Duodenal mucosa (tissue), 2 donors: Measurements from ENCODE around the gene MGAT3.

Experiments
- H3K27ac ChIP-seq: one replicate; pipeline ENCODE4 v1.7.0; 2013; ENCODE audit warnings: low read depth, low read length
- H3K27me3 ChIP-seq, 2 donors: one replicate each; pipeline ENCODE4 v1.7.0; 2013; ENCODE audit warnings: low read length in 2 of 2, control low read depth in 1 of 2; ENCODE audit not compliant: insufficient read depth in 2 of 2, control insufficient read depth in 1 of 2
- H3K36me3 ChIP-seq, 2 donors: one replicate each; pipeline ENCODE4 v1.7.0; 2013; ENCODE audit warnings: low read length in 2 of 2, control low read depth in 1 of 2; ENCODE audit not compliant: insufficient read depth in 2 of 2, control insufficient read depth in 1 of 2
- H3K4me1 ChIP-seq, 2 donors: one replicate each; pipeline ENCODE4 v1.7.0; 2013; ENCODE audit warnings: low read length in 2 of 2, control low read depth in 1 of 2; ENCODE audit not compliant: insufficient read depth in 2 of 2, control insufficient read depth in 1 of 2
- H3K4me3 ChIP-seq, 2 donors: one replicate each; pipeline ENCODE4 v1.7.0; 2013; ENCODE audit warnings: low read length in 2 of 2, low read depth in 1 of 2
- H3K9ac ChIP-seq, 2 donors: one replicate each; pipeline ENCODE4 v1.7.0; 2013; ENCODE audit warnings: low read length in 2 of 2, low read depth in 1 of 2
- H3K9me3 ChIP-seq, 2 donors: one replicate each; pipeline ENCODE4 v1.7.0; 2013; ENCODE audit warnings: low read length in 2 of 2, control low read depth in 1 of 2; ENCODE audit not compliant: control insufficient read depth in 1 of 2

MGAT3 gene

DNA sequence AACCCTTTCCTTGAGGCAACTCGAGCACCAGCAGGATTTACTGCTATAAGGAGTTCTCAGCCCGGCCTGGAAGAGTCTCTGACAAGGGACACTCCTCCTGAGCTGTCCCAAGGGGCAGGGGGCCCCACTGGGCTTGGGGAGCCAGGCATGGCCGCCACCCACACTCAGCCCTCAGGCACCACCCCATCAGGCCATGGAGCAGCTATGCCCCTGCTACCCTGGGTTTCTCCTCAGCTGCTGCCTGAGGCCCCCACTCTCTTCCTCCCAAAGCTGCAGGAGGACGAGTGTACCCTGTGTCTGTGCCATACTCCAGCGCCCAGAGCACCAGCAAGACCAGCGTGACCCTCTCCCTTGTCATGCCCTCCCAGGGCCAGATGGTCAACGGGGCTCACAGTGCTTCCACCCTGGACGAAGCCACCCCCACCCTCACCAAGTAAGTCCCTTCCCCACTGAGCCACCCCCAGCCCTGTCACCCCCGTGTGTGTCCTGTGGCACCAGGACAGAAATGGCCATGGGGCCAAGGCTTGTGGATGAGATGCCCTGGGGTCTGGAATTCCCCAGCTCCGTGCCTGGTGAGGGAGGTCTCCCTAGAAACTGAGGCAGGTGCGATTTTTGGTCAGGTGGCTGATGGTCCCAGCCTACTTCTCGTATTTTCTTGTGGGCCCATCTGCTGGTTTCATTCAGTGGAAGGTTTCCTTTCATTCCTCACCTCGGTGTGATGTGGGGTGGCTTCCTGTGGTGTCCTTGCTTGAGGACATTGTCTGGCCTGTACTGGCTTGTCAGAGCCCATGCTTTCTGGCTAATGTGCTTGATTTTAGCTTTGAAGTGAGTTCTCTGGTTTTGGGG is 28.8 kb upstream of the MGAT3 start:
- Histone ChIP-seq H3K4me3 (no peak overlapping the region), H3K4me1 (peaks cover 14 to 18% of the 10 kb centered on the region in 2 donors), H3K27ac (no peak overlapping the region), H3K9ac (no peak overlapping the region), H3K27me3 (no peaks in the 10 kb centered on the region), H3K9me3 (no peaks in the 10 kb centered on the region), H3K36me3 (peaks cover 38 to 73% of the 10 kb centered on the region in 2 donors)

DNA sequence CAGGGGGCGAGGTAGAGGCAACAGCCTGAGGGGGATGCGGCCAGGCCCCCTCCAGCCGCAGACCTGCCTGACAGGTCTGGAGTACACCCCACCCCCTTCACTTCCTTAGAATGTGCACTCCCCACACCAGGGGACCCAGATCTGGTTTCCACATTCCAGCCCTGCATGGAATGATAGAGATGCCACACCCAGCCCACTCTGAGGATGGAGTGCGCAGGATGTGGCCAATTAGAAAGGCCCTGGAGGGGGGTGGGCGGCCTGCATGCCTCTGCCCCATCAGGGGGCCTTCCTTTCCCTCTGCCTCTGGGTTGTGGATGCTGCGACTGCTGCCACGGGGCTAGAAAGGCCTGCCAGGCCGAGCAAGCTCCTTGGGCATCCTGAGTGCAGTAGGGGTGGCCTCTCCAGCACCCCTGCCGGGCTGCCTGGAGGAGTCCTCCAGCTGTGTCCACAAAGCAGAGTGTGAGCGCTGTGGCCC is 28.2 kb upstream of the MGAT3 start:
- H3K36me3 ChIP-seq: peaks cover 38 to 71% of the 10 kb centered on the region in 2 donors
- H3K27me3 ChIP-seq: no peaks in the 10 kb centered on the region

DNA sequence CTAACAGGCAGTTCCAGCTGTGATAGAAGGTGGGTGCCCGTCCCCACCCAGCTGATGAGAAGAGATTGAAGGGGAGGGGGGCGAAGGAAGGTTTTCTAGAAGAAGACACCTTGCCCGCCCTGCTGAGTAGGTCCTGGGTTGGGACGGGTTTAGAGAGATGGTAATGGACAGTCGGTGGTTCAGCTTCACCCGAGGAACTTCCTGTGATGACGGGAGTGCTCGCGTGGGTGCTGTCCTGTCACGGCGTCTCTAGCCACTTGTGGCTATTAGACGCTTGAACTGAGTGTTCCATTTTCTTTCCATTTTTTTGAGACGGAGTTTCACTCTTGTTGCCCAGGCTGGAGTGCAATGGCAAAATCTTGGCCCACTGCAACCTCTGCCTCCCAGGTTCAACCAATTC is 27.6 kb upstream of the MGAT3 start:
- no peaks in the 10 kb centered on the region for H3K27me3 ChIP-seq
- H3K36me3 ChIP-seq: peaks cover 38 to 70% of the 10 kb centered on the region in 2 donors
- peaks cover 14 to 18% of the 10 kb centered on the region in 2 donors for H3K4me1 ChIP-seq
- H3K4me3 ChIP-seq: no peak overlapping the region
- H3K9me3 ChIP-seq: no peaks in the 10 kb centered on the region
- no peak overlapping the region for H3K9ac ChIP-seq
- H3K27ac ChIP-seq: no peak overlapping the region

More for the DNA sequence above, 28.2 kb upstream of the MGAT3 start:
- Histone ChIP-seq H3K4me1 (peaks cover 14 to 18% of the 10 kb centered on the region in 2 donors), H3K4me3 (no peak overlapping the region), H3K27ac (no peak overlapping the region), H3K9ac (no peak overlapping the region), H3K9me3 (no peaks in the 10 kb centered on the region)

DNA sequence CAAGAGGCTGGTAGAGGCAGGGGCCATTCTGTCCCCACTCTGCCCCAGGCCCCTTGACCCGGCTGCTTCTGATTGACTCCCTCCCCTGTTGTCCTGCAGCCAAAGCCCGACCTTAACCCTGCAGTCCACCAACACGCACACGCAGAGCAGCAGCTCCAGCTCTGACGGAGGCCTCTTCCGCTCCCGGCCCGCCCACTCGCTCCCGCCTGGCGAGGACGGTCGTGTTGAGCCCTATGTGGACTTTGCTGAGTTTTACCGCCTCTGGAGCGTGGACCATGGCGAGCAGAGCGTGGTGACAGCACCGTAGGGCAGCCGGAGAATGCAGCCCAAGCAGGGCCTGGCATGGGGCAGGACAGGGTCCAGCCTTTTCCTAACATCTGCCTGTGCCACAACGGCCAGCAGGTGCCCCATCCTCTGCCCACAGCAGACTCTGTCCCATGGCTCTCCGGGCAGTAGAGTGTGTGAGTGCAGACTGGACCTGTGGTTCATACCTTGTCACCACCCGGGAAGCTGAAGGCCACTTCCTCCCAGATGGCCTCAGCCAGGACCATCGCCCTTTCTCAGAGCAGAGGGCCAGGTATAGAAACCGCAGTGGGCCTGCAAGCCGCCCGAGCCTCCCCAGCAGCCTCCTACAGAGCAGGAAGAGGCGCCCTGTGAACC is 26.8 kb upstream of the MGAT3 start:
- Histone ChIP-seq H3K36me3 (peaks cover 38 to 63% of the 10 kb centered on the region in 2 donors), H3K9ac (no peak overlapping the region), H3K27ac (peak overlapping the region; percentile 20)

DNA sequence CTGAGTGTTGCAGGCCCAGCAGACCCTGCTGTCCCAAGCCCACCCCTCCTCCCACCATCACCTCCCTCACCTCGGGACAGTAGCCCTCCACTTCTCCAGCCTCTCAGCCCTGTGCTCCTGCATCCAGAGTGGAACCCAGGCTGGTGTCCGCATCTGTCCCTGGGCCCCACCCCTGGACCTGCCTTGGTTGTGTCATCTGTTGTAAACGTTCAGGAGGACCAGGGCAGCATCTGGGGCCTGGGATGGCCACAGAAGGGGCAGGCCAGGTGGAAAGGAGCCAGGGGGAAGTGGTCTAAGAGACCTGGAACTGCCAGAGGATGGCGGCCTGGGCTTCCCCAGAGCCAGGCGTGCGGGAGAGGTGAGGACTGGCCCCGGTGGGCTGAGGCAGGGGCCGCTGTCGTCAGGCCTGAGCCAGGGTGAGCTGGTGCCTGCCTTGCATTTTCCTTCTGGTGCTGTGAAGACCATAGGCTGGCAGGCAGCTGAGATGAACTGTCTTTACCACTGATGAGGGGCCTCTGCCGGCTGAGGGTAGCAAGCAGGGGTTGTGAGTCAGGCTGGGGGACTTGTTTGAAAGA is 26.1 kb upstream of the MGAT3 start:
- Histone ChIP-seq H3K4me3 (no peak overlapping the region), H3K9me3 (no peaks in the 10 kb centered on the region), H3K27ac (peak overlapping the region; percentile 32), H3K4me1 (peaks cover 14 to 18% of the 10 kb centered on the region in 2 donors), H3K9ac (no peak overlapping the region), H3K36me3 (peaks cover 38 to 63% of the 10 kb centered on the region in 2 donors), H3K27me3 (no peaks in the 10 kb centered on the region)

More for the DNA sequence above, 26.8 kb upstream of the MGAT3 start:
- Histone ChIP-seq H3K4me3 (no peak overlapping the region), H3K4me1 (peaks cover 14 to 18% of the 10 kb centered on the region in 2 donors), H3K27me3 (no peaks in the 10 kb centered on the region), H3K9me3 (no peaks in the 10 kb centered on the region)

DNA sequence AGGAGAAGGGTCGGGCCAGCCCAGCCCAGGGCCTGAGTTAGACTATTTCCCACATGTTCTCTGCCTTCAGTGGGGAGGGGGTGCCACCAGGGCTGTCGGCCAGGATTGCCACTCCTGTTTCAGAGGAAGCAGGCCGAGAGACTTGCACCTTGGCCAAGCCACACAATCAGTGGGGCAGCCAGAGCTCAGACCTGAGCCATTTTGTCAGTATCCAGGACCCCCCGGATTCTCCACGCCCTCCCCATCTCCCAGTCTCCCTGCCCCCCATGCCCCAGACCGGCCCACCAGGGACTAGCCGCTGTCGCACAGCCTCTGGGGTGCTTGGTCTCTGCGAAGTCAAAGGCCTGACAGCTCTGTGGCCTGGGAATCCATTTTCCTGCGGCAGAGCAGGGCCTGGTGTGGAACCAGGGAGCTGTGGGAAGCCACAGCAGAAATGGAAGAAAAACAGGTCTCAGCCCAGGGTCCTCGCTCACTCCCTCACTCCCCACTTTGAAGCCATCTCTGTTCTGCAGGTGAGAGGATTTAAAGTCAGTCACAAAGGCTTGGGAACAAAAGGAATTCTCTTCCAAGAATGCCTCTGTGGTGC is 25.5 kb upstream of the MGAT3 start:
- Histone ChIP-seq H3K4me1 (peaks cover 14 to 18% of the 10 kb centered on the region in 2 donors), H3K4me3 (no peak overlapping the region), H3K9me3 (no peaks in the 10 kb centered on the region), H3K36me3 (peaks cover 34 to 59% of the 10 kb centered on the region in 2 donors), H3K9ac (no peak overlapping the region), H3K27ac (peak overlapping the region; percentile 73), H3K27me3 (no peaks in the 10 kb centered on the region)

DNA sequence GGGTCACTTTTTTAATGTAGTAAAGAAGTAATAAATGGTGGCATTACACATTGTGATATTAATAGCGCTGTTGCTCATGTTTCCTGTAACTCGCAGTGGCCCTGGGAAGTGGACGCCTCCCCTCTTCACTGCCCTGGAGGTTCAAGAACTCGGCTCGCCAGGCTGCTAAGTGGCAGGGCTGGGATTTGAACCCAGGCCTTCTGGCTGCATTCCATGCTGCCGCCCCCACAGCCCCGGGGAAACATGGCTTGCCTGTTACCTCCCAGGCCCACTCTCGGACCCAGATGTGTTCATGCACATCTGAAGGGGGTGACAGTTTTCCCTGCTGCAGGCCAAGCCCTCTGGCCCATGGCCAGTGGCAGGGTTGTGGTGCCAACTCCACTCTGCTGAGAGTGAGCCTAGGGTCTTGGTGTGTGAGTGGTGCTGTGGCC is 25.0 kb upstream of the MGAT3 start:
- Histone ChIP-seq H3K27me3 (no peaks in the 10 kb centered on the region), H3K27ac (peak overlapping the region; percentile 73), H3K9me3 (no peaks in the 10 kb centered on the region), H3K9ac (no peak overlapping the region), H3K36me3 (peaks cover 29 to 54% of the 10 kb centered on the region in 2 donors), H3K4me1 (peaks cover 14 to 18% of the 10 kb centered on the region in 2 donors), H3K4me3 (no peak overlapping the region)

DNA sequence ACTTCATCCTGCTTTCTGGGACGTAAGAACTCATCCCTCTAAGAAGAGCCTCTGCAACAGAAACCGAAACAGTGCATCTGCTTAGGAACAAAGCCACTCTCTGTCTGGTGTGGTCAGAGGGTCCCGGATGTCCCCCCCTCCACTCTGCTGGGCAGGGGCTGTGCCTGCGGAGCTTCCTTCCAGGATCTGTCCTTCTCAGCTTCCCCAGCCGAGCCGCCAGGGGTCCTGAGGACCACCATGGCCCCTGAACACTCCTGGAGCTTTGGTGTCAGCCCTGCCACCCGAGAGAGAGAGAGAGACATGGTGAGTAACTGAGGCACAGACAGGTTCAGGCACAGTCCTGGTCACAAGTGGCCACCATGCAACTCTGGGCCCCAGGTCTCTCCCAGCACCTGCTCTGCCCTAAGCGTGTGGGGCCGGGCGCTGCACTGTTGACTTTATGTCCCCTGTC is 24.4 kb upstream of the MGAT3 start:
- H3K4me1 ChIP-seq: peaks cover 14 to 22% of the 10 kb centered on the region in 2 donors
- H3K36me3 ChIP-seq: peaks cover 23 to 49% of the 10 kb centered on the region in 2 donors
- H3K9me3 ChIP-seq: no peaks in the 10 kb centered on the region
- H3K27me3 ChIP-seq: no peaks in the 10 kb centered on the region
- H3K4me3 ChIP-seq: no peak overlapping the region
- peak overlapping the region; percentile 73 for H3K27ac ChIP-seq
- no peak overlapping the region for H3K9ac ChIP-seq

DNA sequence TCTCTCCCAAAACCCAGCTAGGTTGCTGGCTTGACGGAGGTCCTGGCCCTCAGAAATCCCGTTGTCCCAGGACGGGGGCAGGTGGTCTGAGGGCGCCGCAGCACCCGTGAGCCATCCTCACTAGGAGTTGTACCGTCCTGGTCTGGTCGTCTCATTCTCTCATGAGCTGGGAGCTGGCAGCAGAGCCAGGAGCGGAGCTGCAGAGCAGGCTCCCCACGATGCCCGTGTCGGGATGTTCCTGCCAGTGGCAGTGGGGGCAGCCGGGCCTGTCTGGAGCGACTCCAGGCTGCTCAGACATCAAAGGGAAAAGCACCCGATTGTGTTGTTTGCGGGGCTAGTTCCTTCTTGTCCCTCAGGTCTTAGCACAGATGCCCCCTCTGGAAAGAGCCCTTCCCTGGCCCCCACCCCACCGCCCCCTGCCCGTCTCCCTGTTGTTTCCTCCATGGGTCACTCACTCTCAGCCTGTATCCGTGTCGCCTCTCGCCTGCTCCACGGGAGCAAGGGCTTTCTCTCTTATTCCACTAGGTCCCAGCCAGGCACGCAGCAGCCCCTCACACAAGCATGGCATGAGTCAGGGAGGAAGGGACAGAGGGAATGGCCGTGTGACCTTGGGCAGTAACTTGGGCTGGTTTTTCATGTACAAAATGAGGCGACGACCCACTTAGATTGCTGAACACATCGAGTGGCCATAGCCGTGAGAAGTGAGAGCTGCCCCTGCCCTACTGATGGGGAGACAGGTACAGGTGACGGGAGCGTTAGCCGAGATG is 23.2 kb upstream of the MGAT3 start:
- H3K9me3 ChIP-seq: no peaks in the 10 kb centered on the region
- H3K4me1 ChIP-seq: peaks cover 20 to 32% of the 10 kb centered on the region in 2 donors
- no peak overlapping the region for H3K27ac ChIP-seq
- peaks cover 13 to 36% of the 10 kb centered on the region in 2 donors for H3K36me3 ChIP-seq
- no peak overlapping the region for H3K9ac ChIP-seq
- H3K27me3 ChIP-seq: no peaks in the 10 kb centered on the region
- no peak overlapping the region for H3K4me3 ChIP-seq
